ENCODE results near the gene GYS1.

Gene GYS1

DNA sequence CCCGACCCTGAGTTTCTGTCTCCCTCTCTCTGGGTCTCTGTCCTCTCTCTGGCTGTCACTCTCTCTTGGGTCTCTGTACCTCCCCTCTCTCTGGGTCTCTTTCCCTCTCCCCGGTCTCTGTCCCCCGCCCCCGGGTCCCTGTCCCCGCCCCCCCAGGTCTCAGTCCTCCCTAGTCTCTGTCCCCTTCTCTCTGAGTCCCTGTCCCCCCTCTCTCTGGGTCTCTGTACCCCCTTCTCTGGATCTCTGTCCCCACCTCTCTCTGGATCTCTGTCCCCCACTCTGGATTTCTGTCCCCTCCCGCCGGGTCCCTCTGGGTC is 30.3 kb downstream of the GYS1 start:
- no peak for DNase-seq

DNA sequence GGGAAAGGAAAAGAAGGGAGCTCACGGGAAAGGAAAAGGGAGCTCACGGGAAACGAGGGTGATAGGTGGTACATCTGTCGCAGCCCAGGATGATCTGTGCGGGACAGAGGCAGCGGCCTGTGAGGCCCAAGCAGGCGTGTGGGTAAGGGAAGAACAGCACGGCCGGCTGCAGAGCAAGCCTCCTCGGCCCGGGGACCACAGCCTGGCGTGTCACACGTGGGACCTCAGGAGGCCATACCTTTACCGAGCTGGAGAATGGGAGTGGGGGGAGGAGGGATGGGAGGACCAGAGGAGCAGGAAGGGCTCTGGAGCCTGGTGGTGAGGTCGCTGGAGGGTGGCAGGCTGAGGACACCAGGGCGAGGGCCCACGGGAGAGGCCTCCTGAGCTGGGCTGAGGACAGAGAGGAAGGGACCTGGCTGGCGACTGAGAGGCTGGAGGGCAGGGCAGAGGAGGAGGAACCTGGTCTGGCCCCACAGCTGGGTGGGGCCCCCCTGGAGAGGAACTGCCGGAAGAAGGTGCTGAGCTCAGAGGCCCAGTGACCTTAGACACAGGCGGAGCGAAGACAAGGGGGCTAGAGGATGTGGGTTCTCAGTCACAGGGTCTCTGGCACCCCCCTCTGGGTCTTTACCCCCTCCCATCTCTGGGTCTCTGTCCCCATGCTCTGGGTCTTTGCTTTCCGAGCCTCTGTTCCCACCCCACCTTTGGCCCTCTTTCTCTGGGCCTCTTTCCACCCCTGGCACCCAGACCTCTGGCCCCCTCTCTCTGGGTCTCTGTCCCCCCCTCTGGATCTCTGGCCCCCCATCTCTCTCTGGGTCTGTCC is 30.9 kb downstream of the GYS1 start:
- no peak for DNase-seq

DNA sequence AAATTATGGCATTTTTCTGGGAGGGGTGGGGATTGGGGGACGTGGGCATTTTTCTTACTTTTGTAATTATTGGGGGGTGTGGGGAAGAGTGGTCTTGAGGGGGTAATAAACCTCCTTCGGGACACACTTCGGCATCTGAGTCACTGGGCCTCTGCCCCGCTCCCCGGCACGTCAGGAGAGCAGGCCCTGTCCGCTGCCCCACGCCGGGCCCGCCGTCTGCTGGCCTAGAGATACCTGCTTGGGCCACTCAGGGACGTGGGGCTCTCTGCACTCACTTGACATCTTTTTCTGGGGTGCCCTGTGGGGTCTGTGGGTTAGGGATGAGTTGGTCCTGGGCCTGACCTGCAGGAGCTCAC is 31.5 kb downstream of the GYS1 start:
- DNase-seq, result no peak

DNA sequence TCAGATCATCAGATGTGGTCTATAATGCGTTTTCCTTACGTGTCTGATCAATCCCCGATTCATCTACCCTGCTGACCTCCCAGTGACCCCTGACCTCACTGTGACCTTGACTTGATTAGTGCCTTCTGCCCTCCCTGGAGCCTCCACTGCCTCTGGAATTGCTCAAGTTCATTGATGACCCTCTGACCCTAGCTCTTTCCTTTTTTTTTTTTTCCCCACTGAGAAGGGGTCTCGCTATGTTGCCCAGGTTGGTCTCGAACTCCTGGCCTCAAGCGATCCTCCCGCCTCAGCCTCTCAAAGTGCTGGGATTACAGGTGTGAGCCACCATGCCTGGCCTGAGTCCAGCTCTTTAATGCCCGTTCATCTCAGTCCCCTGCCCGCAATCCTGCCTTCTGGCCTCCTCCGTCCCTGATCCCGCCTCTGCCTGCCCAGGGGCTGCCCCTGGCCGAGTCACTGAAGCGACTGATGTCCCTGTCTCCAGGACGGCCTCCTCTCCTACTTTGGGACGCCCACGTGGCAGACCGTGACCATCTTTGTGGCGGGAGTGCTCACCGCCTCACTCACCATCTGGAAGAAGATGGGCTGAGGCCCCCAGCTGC is 32.0 kb downstream of the GYS1 start:
- DNase-seq, result no peak

DNA sequence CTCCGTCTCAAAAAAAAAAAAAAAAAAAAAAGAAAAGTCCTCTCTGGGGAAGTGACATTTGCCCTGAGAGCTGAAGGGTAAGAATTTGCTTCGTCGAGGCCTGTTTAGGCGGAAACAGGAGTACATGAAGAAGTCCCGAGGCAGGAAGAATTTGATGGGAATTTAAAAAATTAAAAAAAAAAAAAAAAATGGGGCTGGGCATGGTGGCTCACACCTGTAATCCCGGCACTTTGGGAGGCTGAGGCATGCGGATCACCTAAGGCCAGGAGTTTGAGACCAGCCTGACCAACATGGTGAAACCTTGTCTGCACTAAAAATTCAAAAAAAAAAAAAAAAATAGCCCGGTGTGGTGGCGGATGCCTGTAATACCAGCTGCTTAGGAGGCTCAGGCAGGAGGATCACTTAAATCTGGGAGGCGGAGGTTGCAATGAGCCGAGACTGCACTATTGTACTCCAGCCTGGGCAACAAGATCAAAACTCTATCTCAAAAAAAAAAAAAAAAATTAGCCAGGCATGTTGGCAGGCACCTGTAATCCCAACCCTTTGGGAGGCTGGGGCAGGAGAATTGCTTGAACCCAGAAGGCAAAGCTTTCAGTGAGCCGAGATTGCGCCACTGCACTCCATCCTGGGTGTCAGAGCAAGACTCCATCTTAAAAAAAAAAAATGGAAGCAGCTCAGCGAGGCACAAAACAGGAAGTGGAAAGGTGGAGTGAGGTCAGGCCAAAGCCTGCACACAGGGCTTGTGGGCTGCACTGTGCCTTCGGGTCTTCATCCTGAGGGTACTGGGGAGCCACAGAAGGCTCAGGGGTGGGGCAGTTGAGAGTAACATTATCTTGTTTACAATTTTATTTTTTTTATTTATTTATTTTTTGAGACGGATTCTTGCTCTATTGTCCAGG is 33.5 kb downstream of the GYS1 start:
- no peak for DNase-seq

DNA sequence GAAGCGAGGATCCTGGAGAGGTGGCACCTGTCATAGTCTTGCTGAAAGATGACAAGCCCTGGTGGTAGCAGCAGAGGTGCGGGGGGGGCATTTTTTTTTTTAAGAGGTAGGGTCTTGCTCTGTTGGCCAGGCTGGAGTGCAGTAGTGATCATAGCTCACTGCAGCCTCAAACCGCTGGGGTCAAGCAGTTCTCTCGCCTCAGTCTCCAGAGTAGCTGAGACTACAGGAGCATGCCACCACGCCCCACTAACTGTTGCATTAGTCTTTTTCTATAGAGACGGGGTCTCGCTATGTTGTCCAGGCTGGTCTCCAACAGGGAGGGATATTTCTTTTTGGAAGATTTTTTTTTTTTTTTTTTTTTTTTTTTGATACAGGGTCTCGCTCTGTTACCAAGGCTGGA is 35.1 kb downstream of the GYS1 start:
- DNase-seq, result no peak

DNA sequence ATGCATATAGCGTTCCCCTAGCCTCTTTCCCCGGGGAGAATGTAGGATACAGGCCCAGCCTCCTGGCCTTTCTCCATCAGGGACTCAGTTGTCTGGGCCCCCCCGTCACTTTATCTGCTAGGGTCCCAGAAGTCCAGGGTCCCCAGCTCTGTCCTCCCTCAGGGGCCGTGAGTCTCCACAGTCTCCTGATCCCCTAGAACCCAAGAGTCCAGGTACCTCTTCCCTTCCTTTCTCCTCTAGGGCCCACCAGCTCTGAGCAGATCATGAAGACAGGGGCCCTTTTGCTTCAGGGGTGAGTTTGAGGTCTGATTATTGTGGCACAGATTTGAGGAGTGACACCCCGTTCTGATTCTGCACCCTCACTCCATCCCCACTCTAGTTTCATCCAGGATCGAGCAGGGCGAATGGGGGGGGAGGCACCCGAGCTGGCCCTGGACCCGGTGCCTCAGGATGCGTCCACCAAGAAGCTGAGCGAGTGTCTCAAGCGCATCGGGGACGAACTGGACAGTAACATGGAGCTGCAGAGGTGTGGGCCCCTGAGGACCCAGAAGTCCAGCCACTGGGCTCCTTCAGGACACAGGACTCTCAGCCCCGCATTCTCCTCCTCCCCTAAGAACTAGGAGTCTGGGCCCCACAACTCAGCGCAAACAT is 37.7 kb downstream of the GYS1 start:
- DNase-seq, result no peak

DNA sequence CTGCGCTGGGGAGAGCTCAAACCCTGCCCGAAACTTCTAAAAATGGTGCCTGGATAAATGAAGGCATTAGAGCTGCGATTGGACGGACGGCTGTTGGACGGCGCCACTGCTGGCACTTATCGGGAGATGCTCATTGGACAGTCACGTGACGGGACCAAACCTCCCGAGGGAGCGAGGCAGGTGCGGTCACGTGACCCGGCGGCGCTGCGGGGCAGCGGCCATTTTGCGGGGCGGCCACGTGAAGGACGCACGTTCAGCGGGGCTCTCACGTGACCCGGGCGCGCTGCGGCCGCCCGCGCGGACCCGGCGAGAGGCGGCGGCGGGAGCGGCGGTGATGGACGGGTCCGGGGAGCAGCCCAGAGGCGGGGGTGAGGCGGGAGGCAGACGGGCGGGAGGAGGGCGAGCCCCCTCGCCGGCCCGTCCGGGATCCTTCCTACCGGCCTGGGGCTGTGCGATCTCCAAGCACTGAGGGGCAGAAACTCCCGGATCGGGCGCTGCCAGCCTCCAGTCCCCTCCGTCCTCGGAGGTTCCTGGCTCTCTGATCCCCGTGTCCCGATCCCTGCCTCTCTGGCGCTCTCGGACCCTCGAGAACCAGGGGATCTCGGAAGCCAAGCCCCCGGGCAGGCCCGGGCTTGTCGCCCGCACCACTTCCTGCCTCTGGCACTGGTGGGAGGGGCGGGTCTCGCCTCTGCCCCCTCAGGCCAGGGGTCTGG is 38.4 kb downstream of the GYS1 start, which contains the start of gene BAX:
BAX (plus strand) TSS at position 281 of the 713 bp plus-strand sequence; CDS start at position 335, 54 bp downstream.
- DNase-seq, result peak; percentile 90

DNA sequence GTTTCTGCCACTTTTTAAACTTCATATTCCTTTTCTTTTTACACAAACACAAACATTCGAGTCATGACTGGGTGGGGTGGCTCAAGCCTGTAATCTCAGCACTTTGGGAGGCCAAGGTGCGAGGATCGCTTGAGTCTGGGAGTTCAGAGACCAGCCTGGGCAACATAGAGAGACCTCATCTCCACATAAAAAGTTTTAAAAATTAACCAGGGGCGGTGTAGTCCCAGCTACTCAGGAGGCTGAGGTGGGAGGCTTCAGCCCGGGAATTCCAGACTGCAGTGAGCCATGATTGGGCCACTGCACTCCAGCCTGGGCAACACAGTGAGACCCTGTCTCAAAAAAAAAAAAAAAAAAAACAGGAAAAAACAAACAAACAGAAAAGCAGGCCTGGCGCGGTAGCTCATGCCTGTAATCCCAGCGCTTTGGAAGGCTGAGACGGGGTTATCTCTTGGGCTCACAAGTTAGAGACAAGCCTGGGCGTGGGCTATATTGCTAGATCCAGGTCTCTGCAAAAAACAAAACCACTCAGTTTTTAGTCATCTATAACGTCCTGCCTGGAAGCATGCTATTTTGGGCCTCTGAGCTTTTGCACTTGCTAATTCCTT is 39.0 kb downstream of the GYS1 start:
- DNase-seq, result no peak

DNA sequence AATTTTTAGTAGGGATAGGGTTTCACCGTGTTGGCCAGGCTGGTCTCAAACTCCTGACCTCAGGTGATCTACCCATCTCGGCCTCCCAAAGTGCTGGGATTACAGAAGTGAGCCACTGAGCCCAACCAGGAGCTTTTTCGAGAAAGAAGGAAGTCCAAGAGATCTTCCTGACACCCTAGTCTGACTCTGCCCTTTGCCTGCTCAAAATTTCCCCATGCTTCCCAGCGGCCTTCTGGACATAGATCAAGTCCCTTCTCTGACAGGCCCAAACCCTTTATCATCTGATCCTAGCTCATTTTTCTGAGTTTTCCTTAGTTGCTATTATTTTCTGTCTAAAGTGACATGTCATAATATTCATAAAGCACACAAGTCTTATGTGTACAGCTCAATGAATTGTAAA is 40.0 kb downstream of the GYS1 start:
- DNase-seq, result no peak

DNA sequence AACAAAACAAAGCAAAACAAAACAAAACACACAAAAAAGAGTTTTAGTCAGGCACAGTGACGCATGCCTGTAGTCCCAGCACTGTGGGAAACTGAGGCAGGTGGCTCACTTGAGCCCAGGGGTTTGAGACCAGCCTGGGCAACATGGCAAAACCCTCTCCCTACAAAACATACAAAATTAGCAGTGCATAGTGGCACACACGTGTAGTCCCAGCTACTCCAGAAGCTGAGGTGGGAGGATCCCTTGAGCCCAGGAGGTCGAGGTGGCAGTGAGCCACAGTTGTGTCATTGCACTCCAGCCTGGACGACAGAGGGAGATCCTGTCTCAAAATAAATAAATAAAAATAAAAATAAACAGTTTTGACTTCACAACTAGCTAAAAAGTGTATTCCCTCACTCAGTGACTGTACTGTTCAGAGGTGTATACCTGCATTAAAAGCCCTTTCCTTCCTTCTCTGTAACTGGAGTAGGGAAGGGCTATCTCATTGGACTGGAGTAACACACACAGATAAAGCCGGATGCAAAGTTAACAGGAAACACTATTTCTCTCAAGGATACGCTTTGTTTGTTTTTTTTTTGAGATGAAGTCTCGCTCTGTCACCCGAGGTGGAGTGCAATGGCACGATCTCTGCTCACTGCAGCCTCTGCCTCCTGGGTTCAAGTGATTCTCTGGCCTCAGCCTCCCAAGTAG is 42.1 kb downstream of the GYS1 start:
- no peak for DNase-seq

DNA sequence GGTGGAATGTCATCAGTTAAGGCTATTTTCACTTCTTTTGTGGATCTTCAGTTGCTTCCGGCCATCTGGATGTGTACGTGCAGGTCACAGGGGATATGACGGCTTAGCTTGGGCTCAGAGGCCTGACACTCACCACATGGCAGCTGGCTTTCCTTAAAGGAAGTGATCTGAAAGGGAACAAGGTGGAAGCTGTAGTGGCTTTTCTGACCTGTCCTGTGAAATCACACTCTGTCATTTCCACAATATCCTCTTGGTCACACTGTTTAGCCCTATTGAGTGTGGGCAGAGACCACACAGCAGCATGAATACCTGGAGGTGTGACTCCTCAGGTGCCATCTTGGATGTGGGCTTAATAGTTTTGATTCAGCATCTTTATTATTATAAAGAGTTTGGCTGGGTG is 43.0 kb downstream of the GYS1 start:
- no peak for DNase-seq

DNA sequence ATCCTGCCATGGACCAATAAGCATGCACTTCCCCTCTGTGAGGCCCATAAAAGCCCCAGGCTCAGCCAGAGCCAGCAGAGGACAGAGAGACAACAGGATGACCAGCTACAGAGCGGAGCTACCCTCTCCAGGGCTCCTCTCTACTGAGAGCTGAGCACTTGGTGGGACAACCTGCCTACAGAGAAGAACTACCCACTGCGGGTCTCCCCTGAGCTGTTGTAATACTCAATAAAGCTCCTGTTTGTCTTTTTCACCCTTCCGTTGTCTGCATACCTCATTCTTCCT is 45.9 kb downstream of the GYS1 start:
- no peak for DNase-seq

DNA sequence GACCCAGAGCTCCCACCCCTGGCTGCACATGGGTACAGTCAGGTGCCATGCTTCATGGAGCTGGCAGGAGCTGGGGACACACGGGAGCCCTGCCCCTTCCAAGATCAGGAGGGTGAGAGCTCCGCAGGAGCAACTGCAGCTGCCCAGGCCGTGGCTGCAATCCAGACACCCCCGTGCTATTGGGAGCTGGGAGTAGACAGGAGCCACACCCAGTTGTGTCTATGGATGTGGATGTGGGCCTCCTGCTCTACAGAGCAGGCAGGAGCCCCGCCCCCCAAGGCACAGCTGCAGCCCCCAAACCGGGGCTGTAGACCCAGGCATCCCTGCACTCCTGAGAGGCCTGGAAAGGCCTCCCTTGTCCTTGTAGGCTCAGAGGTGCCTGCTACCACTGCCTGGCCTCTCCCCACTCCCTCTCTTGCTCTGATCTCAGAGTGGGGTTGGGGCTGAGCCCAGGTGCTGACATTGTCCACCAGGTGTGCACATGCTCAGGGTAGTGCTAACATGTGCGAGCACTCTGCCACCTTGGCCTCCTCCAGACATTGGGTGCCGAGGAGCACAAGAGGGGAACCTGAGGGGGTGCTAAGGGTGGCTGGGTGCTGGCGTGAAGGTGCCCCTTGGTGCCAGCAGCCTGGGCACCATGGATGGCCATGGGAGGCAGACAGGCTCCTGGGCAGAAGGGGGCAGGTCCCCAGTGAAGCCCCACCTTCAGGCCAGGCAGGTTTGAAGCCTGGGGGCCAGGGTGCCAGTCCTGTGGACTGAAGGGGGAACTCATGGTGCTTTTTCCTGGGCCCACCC is 46.4 kb downstream of the GYS1 start:
- DNase-seq, result no peak

DNA sequence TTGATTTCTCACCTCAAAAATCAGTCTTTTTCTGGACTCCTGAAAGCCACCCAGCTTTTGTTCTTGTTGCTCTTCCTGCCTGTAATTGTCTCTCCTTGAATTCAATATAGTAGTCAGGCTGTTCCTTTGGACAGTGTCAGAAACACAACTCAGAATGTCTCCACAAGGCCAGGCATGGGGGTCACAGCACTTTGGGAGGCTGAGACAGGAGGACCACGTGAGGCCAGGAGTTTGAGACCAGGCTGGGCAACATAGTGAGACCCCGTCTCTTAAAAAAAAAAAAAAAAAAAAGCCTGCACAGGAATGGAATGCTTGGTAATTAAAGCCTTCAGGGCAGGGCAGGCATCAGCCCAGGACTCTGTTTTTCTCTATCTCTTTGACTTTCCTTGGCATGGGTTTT is 47.3 kb downstream of the GYS1 start:
- no peak for DNase-seq

DNA sequence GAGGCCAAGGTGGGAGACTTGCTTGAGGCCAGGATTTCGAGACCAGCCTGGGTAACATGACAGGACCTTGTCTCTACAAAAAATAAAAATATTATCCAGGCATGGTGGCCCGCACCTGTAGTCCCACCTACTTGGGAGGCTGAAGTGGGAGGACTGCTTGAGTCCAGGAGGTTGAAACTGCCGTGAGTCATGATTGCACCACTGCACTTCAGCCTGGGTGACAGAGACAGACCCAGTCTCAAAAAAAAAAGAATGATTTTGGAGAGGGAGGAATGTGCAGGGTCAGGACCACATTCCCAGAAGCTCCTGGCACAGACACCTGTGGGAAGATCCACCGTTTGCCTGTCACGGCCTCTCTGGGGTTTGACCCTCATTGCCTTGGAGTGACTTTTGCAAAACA is 47.7 kb downstream of the GYS1 start:
- no peak for DNase-seq

DNA sequence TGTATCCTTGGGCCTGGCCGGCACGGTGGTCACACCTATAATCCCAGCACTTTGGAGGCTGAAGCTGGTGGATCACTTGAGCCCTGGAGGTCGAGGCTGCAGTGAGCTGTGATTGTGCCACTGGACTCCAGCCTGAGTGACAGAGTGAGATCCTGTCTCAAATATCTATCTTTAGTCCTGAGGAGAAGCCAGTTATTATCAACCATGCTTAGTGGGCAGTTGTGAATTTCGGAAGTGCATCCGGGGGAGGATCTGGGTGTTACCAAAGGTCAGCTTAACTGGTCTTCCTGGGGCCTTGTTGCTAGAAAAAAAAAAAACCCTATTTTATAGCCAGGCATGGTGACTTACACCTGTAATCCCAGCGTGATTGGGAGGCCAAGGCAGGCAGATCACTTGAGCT is 50.0 kb downstream of the GYS1 start:
- DNase-seq, result no peak

DNA sequence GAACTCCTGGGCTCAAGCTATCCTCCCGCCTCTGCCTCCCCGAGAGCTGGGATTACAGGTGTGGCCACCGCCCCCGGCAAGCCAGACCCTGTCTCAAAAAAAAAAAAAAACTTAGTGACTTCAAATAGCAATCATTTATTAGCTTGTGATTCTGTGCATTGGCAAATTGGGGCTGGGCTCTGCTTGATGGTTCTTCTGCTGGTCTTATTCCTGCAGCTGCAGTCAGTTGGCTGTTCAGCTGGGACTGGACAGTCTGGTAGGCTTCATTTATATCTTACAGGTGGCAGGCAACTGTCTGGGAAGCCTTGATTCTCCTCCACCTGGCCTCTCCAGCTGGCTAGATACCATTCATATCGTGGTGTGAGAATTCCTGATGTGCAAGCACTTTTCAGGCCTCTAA is 52.2 kb downstream of the GYS1 start:
- DNase-seq, result no peak

DNA sequence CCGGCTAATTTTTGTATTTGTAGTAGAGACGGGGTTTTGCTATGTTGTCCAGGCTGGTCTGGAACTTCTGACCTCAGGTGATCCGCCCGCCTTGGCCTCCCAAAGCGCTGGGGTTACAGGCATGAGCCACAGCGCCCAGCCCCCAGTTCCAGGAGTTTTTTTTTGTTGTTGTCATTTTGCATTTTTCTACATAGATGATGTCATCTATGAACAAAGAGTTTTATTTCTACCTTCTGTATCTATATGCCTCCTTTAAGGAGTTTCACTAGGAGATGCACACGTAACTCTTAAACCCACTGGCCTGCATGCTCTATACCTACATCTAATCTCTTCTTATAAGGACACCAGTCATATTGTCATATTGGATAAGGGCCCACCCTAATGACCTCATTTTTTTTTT is 54.9 kb downstream of the GYS1 start:
- DNase-seq, result no peak

DNA sequence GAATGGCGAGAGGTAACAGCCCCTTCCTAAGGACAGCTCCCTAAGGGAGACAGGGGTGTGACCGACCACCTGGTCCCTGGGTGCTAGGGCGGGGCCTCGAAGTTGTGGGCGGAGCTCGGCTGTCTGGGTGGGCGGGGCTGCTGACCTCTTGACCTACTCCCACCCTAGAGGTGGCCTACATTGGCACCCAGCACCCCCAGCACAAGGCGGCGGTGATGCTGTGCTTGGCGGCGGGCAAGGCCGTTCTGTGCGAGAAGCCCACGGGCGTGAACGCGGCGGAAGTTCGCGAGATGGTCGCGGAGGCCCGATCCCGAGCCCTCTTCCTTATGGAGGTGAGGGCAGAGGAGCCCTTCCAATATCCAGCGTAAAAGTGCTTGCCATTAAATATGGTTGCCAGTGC is 57.2 kb downstream of the GYS1 start:
- no peak for DNase-seq

DNA sequence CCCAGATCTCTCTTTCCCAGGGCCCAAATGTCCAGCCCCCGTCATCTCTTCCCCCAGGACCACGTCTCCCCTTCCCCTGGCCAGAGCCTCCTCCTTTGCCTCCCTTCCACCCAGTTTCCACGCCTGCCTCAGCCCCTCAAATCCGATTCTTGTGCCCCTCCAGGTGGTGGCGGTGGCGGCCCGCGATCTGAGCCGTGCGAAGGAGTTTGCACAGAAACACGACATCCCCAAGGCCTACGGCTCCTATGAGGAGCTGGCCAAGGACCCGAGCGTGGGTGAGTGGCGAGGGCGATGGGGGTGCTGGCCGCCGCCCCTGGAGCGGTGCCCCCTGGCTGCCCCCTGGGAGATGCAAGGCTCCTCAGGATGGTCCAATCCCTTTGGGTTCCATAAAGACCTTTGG is 58.3 kb downstream of the GYS1 start:
- no peak for DNase-seq

All from NCI-H1092 treated with DMSO at 0.1 percent for 48 hours (cell line).